AG09319 (cell line): Measurements from ENCODE around the gene OSMR.

Experiments
- DNase-seq: peaks from one replicate; pipeline ENCODE4 v3.0.0-alpha.2; 2010; ENCODE audit warnings: low read depth; ENCODE audit errors: extremely low read depth
- TF ChIP-seq, protein P1 (sequence below): IDR thresholded peaks from 2 replicates; pipeline ENCODE4 v1.5.1; 2011; ENCODE audit warnings: low read depth, mild to moderate bottlenecking, inconsistent platforms, low read length, moderate library complexity

Gene OSMR

DNA sequence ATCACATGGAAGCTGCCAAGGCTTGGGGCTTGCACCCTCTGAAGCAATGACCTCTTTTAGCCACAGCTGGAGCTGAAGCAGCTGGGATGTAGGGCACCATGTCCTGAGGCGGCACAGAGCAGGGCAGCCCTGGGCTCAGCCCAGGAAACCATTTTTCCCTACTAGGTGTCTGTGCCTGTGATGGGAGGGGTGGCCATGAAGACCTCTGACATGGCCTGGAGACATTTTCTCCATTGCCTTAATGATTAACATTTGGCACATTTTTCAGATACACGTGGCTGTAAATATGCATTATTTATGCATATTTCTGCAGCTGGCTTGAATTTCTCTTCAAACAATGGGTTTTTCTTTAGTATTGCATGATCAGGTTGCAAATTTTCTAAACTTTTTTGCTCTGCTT is 81.7 kb downstream of the OSMR start:
- DNase-seq, result no peak
- TF ChIP-seq, protein P1, sequence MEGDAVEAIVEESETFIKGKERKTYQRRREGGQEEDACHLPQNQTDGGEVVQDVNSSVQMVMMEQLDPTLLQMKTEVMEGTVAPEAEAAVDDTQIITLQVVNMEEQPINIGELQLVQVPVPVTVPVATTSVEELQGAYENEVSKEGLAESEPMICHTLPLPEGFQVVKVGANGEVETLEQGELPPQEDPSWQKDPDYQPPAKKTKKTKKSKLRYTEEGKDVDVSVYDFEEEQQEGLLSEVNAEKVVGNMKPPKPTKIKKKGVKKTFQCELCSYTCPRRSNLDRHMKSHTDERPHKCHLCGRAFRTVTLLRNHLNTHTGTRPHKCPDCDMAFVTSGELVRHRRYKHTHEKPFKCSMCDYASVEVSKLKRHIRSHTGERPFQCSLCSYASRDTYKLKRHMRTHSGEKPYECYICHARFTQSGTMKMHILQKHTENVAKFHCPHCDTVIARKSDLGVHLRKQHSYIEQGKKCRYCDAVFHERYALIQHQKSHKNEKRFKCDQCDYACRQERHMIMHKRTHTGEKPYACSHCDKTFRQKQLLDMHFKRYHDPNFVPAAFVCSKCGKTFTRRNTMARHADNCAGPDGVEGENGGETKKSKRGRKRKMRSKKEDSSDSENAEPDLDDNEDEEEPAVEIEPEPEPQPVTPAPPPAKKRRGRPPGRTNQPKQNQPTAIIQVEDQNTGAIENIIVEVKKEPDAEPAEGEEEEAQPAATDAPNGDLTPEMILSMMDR, result no peak

DNA sequence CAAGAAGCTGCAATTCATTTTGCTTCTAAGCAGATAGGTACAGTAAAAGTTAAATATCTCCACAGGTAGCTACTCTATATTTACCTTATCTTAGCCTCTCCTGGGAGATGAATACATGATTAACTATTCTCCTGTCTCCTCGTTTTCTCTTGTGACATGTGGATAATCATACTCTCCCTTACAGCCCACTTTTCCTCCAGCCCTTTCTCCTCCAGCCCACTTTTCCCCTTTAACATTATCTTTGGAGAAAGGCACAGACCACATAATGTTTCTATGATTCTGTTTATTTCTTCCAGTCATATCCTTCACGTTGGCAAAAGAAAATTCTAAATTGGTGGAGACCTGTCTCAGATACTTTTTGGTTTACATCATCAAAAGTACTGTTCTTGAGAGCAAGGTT is 84.0 kb downstream of the OSMR start:
- TF ChIP-seq, protein P1, result no peak

DNA sequence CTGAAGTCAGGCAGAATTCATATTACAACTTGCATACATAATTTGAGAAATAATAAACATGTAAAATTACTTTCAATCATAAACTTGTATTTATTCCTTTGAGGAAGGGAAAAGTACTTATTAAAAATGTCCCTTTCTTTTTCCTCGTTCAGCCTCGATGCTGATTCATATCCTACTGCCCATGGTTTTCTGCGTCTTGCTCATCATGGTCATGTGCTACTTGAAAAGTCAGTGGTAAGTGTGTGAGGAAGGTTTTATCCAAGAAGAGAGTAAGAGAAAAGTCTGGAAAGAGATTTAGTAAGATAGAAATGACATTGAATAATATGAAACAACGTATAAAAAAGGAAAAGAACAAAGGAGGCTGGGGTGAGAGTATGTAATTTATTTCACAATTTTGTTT is 85.9 kb downstream of the OSMR start:
- TF ChIP-seq, protein P1, result no peak
- DNase-seq, result no peak

More for the DNA sequence above, 84.0 kb downstream of the OSMR start:
- DNase-seq, result no peak

DNA sequence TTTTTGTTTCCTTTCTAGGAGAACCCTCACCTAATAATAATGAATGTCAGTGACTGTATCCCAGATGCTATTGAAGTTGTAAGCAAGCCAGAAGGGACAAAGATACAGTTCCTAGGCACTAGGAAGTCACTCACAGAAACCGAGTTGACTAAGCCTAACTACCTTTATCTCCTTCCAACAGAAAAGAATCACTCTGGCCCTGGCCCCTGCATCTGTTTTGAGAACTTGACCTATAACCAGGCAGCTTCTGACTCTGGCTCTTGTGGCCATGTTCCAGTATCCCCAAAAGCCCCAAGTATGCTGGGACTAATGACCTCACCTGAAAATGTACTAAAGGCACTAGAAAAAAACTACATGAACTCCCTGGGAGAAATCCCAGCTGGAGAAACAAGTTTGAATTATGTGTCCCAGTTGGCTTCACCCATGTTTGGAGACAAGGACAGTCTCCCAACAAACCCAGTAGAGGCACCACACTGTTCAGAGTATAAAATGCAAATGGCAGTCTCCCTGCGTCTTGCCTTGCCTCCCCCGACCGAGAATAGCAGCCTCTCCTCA is 87.1 kb downstream of the OSMR start:
- TF ChIP-seq, protein P1, result no peak

DNA sequence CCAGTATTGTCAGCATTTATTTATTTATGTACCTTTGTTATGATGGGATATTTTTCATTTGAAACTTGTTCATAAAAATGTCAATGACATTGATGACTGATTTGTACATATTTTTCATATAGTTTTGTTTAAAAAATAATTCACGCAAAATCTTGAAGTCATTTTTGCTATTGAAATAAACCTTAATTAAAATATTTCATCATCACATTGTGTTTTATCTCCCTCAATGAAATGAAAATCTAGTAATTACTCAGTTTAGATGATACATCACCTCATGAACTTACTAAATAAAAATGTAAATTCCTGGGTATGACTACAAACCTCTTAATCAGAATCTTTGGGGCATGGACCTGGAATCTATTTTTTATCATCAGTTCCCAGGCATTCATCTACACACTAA is 89.6 kb downstream of the OSMR start:
- TF ChIP-seq, protein P1, result no peak
- DNase-seq, result no peak

More for the DNA sequence above, 87.1 kb downstream of the OSMR start:
- no peak for DNase-seq

DNA sequence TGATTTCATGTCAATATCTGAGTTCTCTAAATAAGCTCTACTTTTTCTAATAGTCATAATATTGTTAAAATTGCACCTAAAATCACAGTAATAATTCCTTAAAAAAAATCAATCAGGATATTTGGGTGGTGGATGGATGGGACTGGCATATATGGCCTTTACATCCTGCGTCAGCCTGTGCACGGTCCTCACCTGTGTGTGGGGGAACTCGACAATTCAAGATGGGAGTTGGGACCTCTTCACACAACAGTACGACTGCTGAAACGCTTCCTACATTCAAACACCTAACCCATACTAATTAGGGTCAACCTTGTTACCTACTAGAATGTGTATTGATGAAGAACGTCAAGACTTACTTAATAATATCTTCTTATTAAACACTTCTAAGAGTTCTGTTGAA is 90.5 kb downstream of the OSMR start:
- no peak for DNase-seq
- TF ChIP-seq, protein P1, result no peak

DNA sequence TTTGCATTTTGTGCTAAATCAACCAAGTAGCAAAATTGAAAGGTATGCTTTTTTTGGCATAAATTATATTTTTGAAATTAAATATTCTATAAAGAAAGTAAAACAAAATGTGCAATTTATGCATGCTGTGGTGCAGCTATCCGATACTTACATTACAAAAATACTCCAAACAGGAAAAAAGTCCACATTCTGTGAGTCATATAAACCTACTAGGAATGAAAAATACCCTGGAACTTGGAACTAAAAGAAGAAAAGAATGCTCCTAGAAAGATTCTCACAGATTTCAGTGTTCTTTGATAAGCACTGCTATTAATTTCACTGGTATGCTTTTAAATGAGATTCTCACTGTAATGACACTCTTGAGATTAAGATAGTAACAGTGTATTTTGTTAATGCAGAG is 92.6 kb downstream of the OSMR start:
- TF ChIP-seq, protein P1, result no peak
- DNase-seq, result no peak
